Cardiac muscle cell (in vitro differentiated cells and primary cell): ENCODE results near the gene SHISA9. TPM values are rescaled to one million over a fixed set of nuclear protein-coding genes. Genes with fewer than 3 reads are reported as not detected.

Experiments
- DNase-seq, 2 donors: peaks; one replicate each; pipeline versions ENCODE4 v3.0.0 to v3.0.0-alpha.2; 2010 to 2017; ENCODE audit warnings: low read depth in 1 of 2, low spot score in 1 of 2
- H3K27ac ChIP-seq: fragments of 200-600 bp; sonication (generic); 2 replicates; pipeline ENCODE4 v1.5.1; 2016
- H3K27me3 ChIP-seq: fragments of 200-600 bp; sonication (generic); 2 replicates; pipeline ENCODE4 v1.6.0; 2016; ENCODE audit warnings: control low read depth
- H3K36me3 ChIP-seq: fragments of 200-600 bp; sonication (generic); 2 replicates; pipeline ENCODE4 v1.5.1; 2016; ENCODE audit warnings: control low read depth
- H3K4me1 ChIP-seq: fragments of 200-600 bp; sonication (generic); 2 replicates; pipeline ENCODE4 v1.8.1; 2017; ENCODE audit warnings: low read depth, mild to moderate bottlenecking, mixed run types
- H3K4me3 ChIP-seq: fragments of 200-600 bp; sonication (generic); 2 replicates; pipeline ENCODE4 v1.5.1; 2016; ENCODE audit warnings: mild to moderate bottlenecking
- H3K9me3 ChIP-seq: fragments of 200-600 bp; sonication (generic); 2 replicates; pipeline ENCODE4 v1.5.1; 2017; ENCODE audit warnings: low read depth, mild to moderate bottlenecking, control low read depth
- polyA plus RNA-seq: library from polyadenylated mRNA; unstranded; fragments of >200 nt; fragmentation: Nextera tagmentation; extraction: Ambion mirVana; gene quantifications from 2 replicates; pipeline ENCODE4 v1.2.1, GENCODE V29; 2016
- total RNA-seq: library from RNA; depleted of rRNA; stranded (reverse); fragments of >200 nt; gene quantifications from 2 replicates; pipeline ENCODE4 v1.2.3, GENCODE V29; 2016
- TF ChIP-seq, protein P1 (sequence below): IDR thresholded peaks from 2 replicates; pipeline ENCODE4 v1.5.1; 2012; ENCODE audit warnings: low read depth, mild to moderate bottlenecking, low read length

Gene SHISA9
- total and polyA plus RNA-seq, 2 experiments from 2014 or later, result 0.03 TPM; not detected in 1

DNA sequence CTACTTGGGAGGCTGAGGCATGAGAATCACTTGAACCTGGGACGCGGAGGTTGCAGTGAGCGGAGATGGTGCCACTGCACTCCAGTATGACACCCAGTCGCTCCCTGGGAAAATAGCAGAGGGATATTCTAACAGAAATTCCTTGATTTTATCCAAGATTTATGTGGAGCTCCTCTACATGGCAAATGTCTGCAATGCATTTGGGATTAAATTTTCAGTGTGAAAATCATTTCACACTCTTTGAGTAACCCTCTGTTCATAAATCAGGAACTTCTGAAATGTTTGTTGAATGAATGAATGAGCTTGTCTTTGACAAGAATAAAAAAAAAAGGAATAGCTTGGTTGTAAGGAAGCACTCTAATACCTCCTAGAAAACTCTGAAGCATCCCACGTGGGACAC is 305.8 kb downstream of the SHISA9 start:
- Histone ChIP-seq H3K27ac (no peak overlapping the region), H3K9me3 (no peaks in the 10 kb centered on the region), H3K36me3 (no peaks in the 10 kb centered on the region), H3K4me3 (no peak overlapping the region), H3K27me3 (no peaks in the 10 kb centered on the region), H3K4me1 (no peaks in the 10 kb centered on the region)
- DNase-seq, result no peak
- TF ChIP-seq, protein P1, sequence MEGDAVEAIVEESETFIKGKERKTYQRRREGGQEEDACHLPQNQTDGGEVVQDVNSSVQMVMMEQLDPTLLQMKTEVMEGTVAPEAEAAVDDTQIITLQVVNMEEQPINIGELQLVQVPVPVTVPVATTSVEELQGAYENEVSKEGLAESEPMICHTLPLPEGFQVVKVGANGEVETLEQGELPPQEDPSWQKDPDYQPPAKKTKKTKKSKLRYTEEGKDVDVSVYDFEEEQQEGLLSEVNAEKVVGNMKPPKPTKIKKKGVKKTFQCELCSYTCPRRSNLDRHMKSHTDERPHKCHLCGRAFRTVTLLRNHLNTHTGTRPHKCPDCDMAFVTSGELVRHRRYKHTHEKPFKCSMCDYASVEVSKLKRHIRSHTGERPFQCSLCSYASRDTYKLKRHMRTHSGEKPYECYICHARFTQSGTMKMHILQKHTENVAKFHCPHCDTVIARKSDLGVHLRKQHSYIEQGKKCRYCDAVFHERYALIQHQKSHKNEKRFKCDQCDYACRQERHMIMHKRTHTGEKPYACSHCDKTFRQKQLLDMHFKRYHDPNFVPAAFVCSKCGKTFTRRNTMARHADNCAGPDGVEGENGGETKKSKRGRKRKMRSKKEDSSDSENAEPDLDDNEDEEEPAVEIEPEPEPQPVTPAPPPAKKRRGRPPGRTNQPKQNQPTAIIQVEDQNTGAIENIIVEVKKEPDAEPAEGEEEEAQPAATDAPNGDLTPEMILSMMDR, result no peak

DNA sequence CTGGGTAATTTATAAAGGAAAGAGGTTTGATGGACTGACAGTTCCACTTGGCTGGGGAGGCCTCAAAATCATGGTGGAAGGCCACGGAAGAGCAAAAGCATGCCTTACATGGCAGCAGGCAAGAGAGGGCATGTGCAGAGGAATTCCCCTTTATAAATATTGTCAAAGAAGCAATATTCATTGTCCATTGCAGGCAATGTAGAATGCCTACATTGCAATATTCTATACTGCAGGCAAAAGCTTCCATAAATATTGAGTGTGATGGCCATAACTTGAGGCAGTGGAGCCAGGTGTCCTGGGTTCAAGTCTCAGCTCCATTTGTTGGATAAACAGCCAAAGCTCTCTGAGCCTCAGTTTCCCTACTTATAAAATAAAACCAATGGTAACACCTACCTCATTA is 322.3 kb downstream of the SHISA9 start:
- H3K36me3 ChIP-seq, result no peaks in the 10 kb centered on the region
- H3K4me3 ChIP-seq, result no peak overlapping the region
- H3K27ac ChIP-seq, result no peak overlapping the region
- TF ChIP-seq, protein P1, result no peak
- no peaks in the 10 kb centered on the region for H3K9me3 ChIP-seq
- H3K4me1 ChIP-seq, result no peaks in the 10 kb centered on the region
- no peaks in the 10 kb centered on the region for H3K27me3 ChIP-seq
- no peak for DNase-seq

DNA sequence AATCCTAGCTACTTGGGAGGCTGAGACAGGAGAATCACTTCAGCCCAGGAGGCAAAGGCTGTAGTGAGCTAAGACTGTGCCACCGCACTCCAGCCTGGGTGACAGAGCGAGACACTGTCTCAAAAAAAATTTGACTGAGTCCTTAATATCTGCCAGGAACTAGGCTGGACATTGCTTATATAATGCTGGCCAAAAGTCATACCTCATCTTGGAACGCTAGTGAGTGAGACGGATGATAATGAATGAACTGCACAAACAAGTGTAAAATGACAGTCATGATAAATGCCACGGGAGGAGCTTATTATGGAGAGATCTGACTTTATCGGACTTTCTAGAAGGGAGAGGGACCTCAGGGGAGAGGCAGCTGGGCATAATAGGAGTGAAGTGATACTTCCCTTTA is 327.6 kb downstream of the SHISA9 start:
- Histone ChIP-seq H3K4me1 (no peaks in the 10 kb centered on the region), H3K27me3 (no peaks in the 10 kb centered on the region), H3K36me3 (no peaks in the 10 kb centered on the region), H3K27ac (no peak overlapping the region), H3K4me3 (no peak overlapping the region), H3K9me3 (no peaks in the 10 kb centered on the region)
- TF ChIP-seq, protein P1, result no peak
- DNase-seq, result no peak

DNA sequence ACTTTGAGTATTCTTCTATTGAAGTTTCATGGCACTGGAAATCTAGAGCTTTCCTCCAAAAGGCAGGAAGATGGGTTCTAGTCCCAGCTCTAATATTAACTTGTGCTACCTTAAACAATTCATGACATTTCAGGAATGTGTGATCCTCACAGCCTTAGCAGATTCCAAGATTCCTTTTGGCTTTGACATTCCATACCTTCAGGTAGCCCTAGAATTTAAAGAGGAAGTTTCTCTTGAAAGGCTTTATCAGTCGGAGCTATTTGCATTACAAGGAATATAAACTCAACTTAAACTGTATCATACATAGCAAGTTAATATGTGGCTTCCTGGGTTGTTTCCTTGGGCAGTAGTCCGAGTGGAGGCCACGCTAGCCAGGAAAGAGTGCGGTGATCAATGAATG is 330.0 kb downstream of the SHISA9 start:
- H3K36me3 ChIP-seq, result no peaks in the 10 kb centered on the region
- DNase-seq, result no peak
- H3K27me3 ChIP-seq, result no peaks in the 10 kb centered on the region
- no peak overlapping the region for H3K27ac ChIP-seq
- no peaks in the 10 kb centered on the region for H3K4me1 ChIP-seq
- TF ChIP-seq, protein P1, result no peak
- no peaks in the 10 kb centered on the region for H3K9me3 ChIP-seq
- H3K4me3 ChIP-seq, result no peak overlapping the region

DNA sequence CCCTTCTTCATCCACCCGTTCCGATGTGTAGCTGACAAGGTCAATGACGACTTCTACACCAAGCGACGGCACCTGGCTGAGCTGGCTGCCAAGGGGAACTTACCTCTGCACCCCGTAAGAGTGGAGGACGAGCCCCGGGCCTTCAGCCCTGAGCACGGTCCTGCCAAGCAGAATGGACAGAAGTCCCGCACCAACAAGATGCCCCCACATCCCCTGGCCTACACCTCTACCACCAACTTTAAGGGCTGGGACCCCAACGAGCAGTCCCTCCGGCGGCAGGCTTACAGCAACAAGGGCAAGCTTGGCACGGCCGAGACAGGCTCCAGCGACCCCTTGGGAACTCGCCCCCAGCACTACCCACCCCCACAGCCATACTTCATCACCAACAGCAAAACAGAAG is 333.6 kb downstream of the SHISA9 start:
- no peak overlapping the region for H3K4me3 ChIP-seq
- H3K36me3 ChIP-seq, result no peaks in the 10 kb centered on the region
- TF ChIP-seq, protein P1, result no peak
- no peak for DNase-seq
- H3K4me1 ChIP-seq, result no peaks in the 10 kb centered on the region
- H3K27me3 ChIP-seq, result no peaks in the 10 kb centered on the region
- no peak overlapping the region for H3K27ac ChIP-seq
- no peaks in the 10 kb centered on the region for H3K9me3 ChIP-seq

DNA sequence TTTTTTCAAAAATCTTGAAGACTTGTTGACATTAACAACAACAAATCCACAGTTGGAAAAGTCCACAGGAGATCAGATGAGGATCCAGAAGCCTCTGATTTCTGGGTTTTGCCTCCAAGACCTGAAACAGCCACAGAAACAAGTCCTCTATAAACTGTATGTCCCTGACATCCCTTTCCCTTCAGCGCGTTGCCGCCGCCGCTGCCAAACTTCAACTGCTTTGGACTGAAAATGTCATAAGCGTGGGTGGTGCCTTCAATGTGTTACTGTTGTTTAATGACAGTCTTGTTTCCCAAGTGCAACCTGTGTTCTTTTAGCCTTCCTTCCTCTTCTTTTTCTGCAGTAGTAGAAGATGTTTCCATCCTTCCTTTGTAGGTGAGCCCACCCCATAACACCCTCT is 334.9 kb downstream of the SHISA9 start:
- H3K27me3 ChIP-seq, result no peaks in the 10 kb centered on the region
- no peak overlapping the region for H3K27ac ChIP-seq
- H3K4me3 ChIP-seq, result no peak overlapping the region
- DNase-seq, result no peak
- H3K36me3 ChIP-seq, result no peaks in the 10 kb centered on the region
- TF ChIP-seq, protein P1, result no peak
- no peaks in the 10 kb centered on the region for H3K9me3 ChIP-seq
- H3K4me1 ChIP-seq, result no peaks in the 10 kb centered on the region
